Measurements from ENCODE around the gene NTN3.
"Not testable (repeated sequence)": the region's sequence is repeated elsewhere in the genome, so short reads cannot be mapped to it uniquely, and the experiment has no call there.

The NTN3 gene

GRCh38 chr16:2471016-2471652 lies at the start of gene NTN3:
Gene NTN3, plus strand, starts transcription at chr16:2471297. Its CDS starts 405 bp downstream, at chr16:2471702.
- no peak for DNase-seq (ENCODE audit: low read depth)

- no peak for DNase-seq (ENCODE audit: low read depth)
Observed at GRCh38 chr16:2422123-2422867, 48.8 kb upstream of the NTN3 start.

- DNase-seq (ENCODE audit: low read depth): no peak
Observed at GRCh38 chr16:2424061-2425007, 46.8 kb upstream of the NTN3 start.

- no peak for DNase-seq (ENCODE audit: low read depth)
Observed at GRCh38 chr16:2425008-2425518, 46.0 kb upstream of the NTN3 start.

DNA sequence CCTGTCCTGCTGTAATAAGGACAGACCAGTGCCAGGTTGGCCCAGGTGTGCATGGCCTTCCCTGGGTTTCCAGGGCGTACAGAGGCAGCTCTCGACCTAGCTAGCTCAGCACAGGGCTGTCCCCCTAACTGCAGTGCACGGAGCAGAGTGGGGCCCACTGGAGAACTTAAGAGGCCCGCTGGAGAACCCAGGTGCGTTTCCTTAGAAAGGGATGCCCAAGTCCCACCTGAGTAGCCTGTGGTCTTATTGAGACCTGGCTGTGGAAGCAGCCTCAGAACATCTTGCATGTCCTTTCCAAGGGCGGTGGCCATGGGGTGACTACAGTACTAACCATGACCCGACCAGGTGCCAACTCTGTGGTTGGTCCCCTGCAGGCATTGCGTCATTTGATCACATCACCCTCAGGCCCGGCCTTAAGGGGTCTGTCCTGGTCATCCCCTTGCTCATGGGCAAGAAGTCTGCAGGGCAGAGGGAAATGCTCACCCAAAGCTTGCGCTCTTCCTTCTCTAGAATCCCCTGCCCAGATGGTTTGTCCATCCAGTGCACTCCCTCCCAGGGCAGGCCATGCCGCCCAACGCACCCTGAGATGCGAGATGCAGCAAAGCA lies 45.2 kb upstream of the NTN3 start:
- no peak for DNase-seq (ENCODE audit: low read depth)

DNA sequence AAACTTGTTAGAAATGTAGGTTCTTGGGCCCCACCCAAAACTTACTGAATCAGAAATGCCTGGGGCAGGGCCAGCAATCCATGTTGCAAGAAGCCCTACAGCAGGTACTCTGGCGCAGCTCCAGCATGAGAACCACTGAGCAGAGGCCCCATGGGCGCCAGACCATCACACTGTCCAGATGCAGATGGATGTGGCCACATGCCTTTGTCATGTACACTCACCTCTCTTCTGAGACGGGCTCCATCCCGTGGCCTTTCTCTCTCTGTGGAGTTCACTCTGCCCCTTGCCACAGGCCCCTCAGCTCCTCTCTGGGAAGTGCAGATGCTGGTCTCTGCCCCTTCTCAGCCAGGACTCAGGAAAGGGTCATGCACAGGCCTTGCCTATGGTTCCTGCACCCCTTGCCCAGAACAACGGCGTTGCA lies 44.1 kb upstream of the NTN3 start:
- DNase-seq (ENCODE audit: low read depth): no peak

GRCh38 chr16:2427526-2427925 lies 43.6 kb upstream of the NTN3 start:
- no peak for DNase-seq (ENCODE audit: low read depth)

DNA sequence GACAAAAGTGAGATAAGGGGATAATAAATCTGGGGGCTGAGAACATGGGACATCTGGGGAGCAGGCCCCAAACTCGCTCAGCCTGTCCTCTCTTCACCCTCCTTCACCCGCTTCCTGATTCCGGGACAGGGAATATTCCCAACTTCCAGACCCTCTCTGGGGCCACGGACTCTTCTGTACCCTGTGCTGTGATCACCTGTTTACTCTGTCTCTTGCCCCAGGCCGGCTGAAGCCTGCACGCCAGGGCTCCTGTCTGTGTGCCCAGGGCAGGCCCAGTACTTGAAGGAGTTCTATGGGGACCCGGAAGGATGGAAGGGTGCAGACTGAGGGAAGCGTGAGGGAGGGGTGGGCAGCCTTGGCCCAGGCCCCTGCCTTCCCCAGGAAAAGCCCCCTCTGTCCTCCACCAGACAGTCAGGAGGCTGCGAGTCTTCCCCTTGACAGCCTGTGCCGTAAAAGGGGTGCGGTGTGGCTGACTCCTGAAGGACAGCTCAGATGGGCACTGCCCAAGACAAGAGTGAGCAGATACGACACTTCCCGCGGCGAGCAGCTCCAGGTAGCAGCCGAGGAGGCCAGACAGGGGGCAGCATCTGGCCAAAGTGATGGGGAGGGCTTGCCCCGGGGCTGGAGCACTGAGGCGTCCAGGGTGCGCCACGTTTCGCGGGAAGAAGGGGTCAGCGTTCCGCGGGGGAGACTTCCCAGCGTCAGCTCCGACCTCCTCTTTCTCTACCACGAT lies 42.9 kb upstream of the NTN3 start:
- DNase-seq (ENCODE audit: low read depth): peak; percentile 24

DNA sequence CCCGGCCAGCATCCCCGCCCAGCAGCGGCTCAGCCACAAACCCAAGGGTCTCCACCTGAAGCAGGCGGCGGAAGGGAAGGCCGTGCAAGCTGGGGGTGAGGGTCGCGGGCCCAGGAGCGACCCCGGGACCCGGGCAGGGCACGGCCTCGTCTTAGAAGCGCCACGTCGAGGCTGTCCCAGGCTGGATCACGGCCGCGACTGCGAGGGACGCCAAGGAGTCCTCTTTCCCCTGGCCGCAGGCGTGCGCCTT lies 42.4 kb upstream of the NTN3 start:
- no peak for DNase-seq (ENCODE audit: low read depth)

DNA sequence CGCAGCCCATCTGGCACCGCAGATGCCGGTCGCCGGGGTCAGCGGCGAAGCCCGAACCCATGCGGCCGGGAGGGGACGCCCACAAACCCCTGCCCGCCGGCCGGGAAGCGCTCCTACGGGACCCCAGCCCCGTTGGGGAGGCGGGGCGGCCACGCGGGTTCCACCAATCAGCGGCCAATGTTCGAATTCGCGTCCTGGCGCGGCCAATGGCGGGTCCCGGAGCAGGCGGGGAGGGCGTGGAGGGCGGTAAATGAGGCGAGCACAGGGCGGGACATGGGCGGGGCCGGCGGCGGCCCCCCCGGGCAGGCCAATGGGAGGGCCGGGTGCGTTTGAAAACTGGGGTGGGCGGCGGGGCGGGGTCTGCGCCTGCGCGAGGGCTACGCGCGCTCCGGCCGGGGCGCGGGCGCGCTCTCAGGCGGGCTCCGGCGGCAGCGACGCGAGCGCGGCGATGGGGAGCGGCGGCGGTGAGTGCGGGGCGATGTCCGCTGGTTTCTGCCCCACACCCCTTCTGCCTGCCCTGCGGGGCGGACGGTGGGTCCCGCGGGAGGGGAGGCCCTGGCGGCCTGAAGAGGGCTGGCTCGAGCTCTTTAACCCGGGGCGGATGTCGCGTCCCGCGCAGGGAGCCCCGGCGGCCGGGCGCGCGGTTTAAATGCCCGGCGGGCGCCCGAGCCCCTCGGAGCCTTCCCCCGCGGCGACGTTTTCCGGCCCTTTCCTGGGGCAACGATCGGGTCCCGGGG lies 41.9 kb upstream of the NTN3 start, which contains the start of gene CCNF:
CCNF (plus strand) TSS at position 414 of the 737 bp plus-strand sequence; CDS start at position 449, 35 bp downstream.
- peak; percentile 81 for DNase-seq (ENCODE audit: low read depth)

GRCh38 chr16:2429771-2430663 lies 41.1 kb upstream of the NTN3 start:
- no peak for DNase-seq (ENCODE audit: low read depth)

DNA sequence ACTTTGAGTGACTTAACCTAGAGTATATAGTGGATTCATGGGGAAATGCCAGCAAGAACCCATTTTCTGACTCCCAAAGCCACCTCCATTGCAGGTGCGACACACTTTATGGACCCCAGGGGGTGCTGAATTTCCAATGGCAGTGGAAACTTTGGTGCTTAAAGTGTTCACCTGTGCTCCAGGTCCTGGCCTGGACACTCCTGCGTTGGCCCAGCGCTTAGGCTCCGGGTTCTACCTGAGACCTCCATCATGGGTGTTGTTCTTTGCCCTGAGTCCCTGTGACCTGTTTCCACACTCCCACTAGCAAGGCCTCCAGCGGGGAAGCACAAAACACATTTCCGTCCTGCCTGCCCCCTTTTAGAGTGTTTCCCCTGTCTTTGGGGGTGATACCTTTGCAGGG lies 38.8 kb upstream of the NTN3 start:
- DNase-seq (ENCODE audit: low read depth): no peak

- no peak for DNase-seq (ENCODE audit: low read depth)
Observed at GRCh38 chr16:2432801-2433505, 38.1 kb upstream of the NTN3 start.

GRCh38 chr16:2435236-2435635 lies 35.9 kb upstream of the NTN3 start:
- DNase-seq (ENCODE audit: low read depth): not testable (repeated sequence)

- no peak for DNase-seq (ENCODE audit: low read depth)
Observed at GRCh38 chr16:2436110-2436509, 35.0 kb upstream of the NTN3 start.

GRCh38 chr16:2437032-2437790 lies 33.9 kb upstream of the NTN3 start:
- no peak for DNase-seq (ENCODE audit: low read depth)

GRCh38 chr16:2438121-2438520 lies 33.0 kb upstream of the NTN3 start:
- DNase-seq (ENCODE audit: low read depth): no peak

GRCh38 chr16:2439598-2439997 lies 31.5 kb upstream of the NTN3 start:
- no peak for DNase-seq (ENCODE audit: low read depth)
